B cell (primary cell): ENCODE results near the gene CNGA3. TPM values are rescaled to one million over a fixed set of nuclear protein-coding genes. Genes with fewer than 3 reads are reported as not detected.

Experiments
- ATAC-seq: fragments of 200-7000 bp; cut with Tn5 transposase; one replicate; pipeline ENCODE4 v1.10.0; 2021; ENCODE audit warnings: low read depth, mild to moderate bottlenecking, moderate number of reproducible peaks, moderate library complexity
- CTCF ChIA-PET: fragments of 350-600 bp; sonication (Branson Sonifier 250); formaldehyde crosslinking; loops from one replicate; lab custom pipeline; 2021; ENCODE audit warnings: antibody characterized with exemption, inconsistent platforms; lab: Charles Lee
- POLR2A ChIA-PET: fragments of 350-600 bp; sonication (Branson Sonifier 250); formaldehyde crosslinking; loops from one replicate; lab custom pipeline; 2021; ENCODE audit warnings: antibody characterized with exemption; lab: Charles Lee
- DNase-seq: peaks from one replicate; pipeline ENCODE4 v3.0.0; 2013
- H2AFZ ChIP-seq: 2 replicates; pipeline ENCODE4 v1.6.1; 2012; ENCODE audit warnings: mild to moderate bottlenecking, low read depth, low read length; ENCODE audit not compliant: insufficient read depth, poor library complexity, severe bottlenecking
- H3K27ac ChIP-seq, 2 donors: 1 replicate in 1 of 2; 2 replicates in 1 of 2; pipeline ENCODE4 v1.5.1; 2012 to 2013; ENCODE audit warnings: low read length in 2 of 2, mild to moderate bottlenecking in 2 of 2, moderate library complexity in 1 of 2
- H3K27me3 ChIP-seq, 4 experiments: fragments of 200-600 bp in 1 of 4; sonication (generic) in 1 of 4; replicated peaks in 1 of 4; 1 replicate in 2 of 4; 2 replicates in 2 of 4; pipeline versions ENCODE4 v1.6.1 to v1.7.0; 2013 to 2016; ENCODE audit warnings: low read length in 3 of 4, mild to moderate bottlenecking in 2 of 4, mixed read lengths in 1 of 4, moderate library complexity in 1 of 4; ENCODE audit not compliant: insufficient read depth in 4 of 4, control insufficient read depth in 3 of 4; ENCODE audit errors: control extremely low read depth in 1 of 4
- H3K36me3 ChIP-seq, 2 experiments: replicated peaks in 1 of 2; 1 replicate in 1 of 2; 2 replicates in 1 of 2; pipeline versions ENCODE4 v1.6.1 to v1.7.1; 2013; ENCODE audit warnings: low read length in 1 of 2; ENCODE audit not compliant: insufficient read depth in 2 of 2, control insufficient read depth in 1 of 2; ENCODE audit errors: control extremely low read depth in 1 of 2, extremely low read depth in 1 of 2
- H3K4me1 ChIP-seq, 2 donors: fragments of 200-600 bp in 1 of 2; sonication (generic) in 1 of 2; 1 replicate in 1 of 2; 2 replicates in 1 of 2; pipeline versions ENCODE4 v1.5.1 to v1.6.1; 2013 to 2017; ENCODE audit warnings: low read length in 2 of 2; ENCODE audit not compliant: control insufficient read depth in 2 of 2, insufficient read depth in 2 of 2
- H3K4me2 ChIP-seq: replicated peaks from 2 replicates; pipeline ENCODE3; 2012; ENCODE audit warnings: mild to moderate bottlenecking, low read depth, low read length; ENCODE audit not compliant: poor library complexity, severe bottlenecking
- H3K4me3 ChIP-seq, 5 experiments: fragments of 200-600 bp in 1 of 5; sonication (generic) in 1 of 5; 1 replicate in 3 of 5; 2 replicates in 2 of 5; pipeline versions ENCODE4 v1.5.1 to v1.7.0; 2011 to 2016; ENCODE audit warnings: low read length in 4 of 5, mild to moderate bottlenecking in 4 of 5, low read depth in 2 of 5, control low read depth in 1 of 5, moderate library complexity in 1 of 5; ENCODE audit not compliant: insufficient read depth in 1 of 5; ENCODE audit errors: control extremely low read depth in 1 of 5, extremely low read depth in 1 of 5
- H3K79me2 ChIP-seq: fragments of 200-600 bp; sonication (generic); one replicate; pipeline ENCODE4 v1.6.0; 2016; ENCODE audit warnings: low read length; ENCODE audit not compliant: control insufficient read depth, insufficient read depth
- H3K9ac ChIP-seq: fragments of 200-600 bp; sonication (generic); 2 replicates; pipeline ENCODE4 v1.6.1; 2017; ENCODE audit warnings: mild to moderate bottlenecking, low read length, moderate library complexity
- H3K9me3 ChIP-seq, 3 donors: one replicate each; pipeline versions ENCODE4 v1.6.1 to v1.7.1; 2013; ENCODE audit warnings: low read length in 2 of 3; ENCODE audit not compliant: control insufficient read depth in 2 of 3, insufficient read depth in 1 of 3; ENCODE audit errors: control extremely low read depth in 1 of 3
- H4K20me1 ChIP-seq: 2 replicates; pipeline ENCODE4 v1.6.0; 2012; ENCODE audit warnings: mild to moderate bottlenecking, low read length; ENCODE audit not compliant: insufficient read depth, control insufficient read depth, poor library complexity, severe bottlenecking
- H3K27ac Mint-ChIP-seq: one replicate; pipeline ENCODE4 v1.8.0; 2021; ENCODE audit warnings: mixed read lengths
- H3K27me3 Mint-ChIP-seq: one replicate; pipeline ENCODE4 v1.8.0; 2021; ENCODE audit warnings: mixed read lengths
- H3K4me1 Mint-ChIP-seq: one replicate; pipeline ENCODE4 v1.8.0; 2021; ENCODE audit warnings: mixed read lengths
- H3K4me3 Mint-ChIP-seq: one replicate; pipeline ENCODE4 v1.8.0; 2021; ENCODE audit warnings: mixed read lengths
- H3K9me3 Mint-ChIP-seq: one replicate; pipeline ENCODE4 v1.8.0; 2022; ENCODE audit warnings: mixed read lengths; ENCODE audit not compliant: insufficient read depth
- CTCF ChIP-seq: fragments of 200-600 bp; IDR thresholded peaks from one replicate; pipeline ENCODE4 v1.8.0; 2022; ENCODE audit warnings: antibody characterized with exemption, mild to moderate bottlenecking
- EZH2 ChIP-seq: IDR thresholded peaks from 2 replicates; pipeline ENCODE4 v1.6.1; 2012; ENCODE audit warnings: borderline replicate concordance, low read depth, mild to moderate bottlenecking, moderate library complexity, low read length; ENCODE audit not compliant: insufficient read depth, poor library complexity, severe bottlenecking
- WGBS: methylation state at CpG from one replicate; pipeline ENCODE4 v1.1.5; 2013; ENCODE audit warnings: missing lambda C conversion rate; ENCODE audit not compliant: insufficient coverage; 5-methylcytosine and 5-hydroxymethylcytosine counted together
- intact Hi-C: fragments of 100-400 bp; cut with micrococcal nuclease; formaldehyde crosslinking; loops from one replicate; pipeline ENCODE4 v1.10.0; 2022
- polyA plus RNA-seq: library from polyadenylated mRNA; depleted of rRNA; stranded (reverse); fragments of >200 nt; gene quantifications from 2 replicates; pipeline ENCODE4 v1.2.3, GENCODE V29; 2012
- total RNA-seq, 2 donors: library from RNA; stranded (reverse); fragments of 120-200 nt in 1 of 2; gene quantifications; 1 replicate in 1 of 2; 2 replicates in 1 of 2; pipeline versions ENCODE4 v1.2.3 to v1.2.4, GENCODE V29; 2013 to 2022

CNGA3 gene
- total and polyA plus RNA-seq, 2 donors (not counting 1 experiment from before 2014, with no cell fraction given) = not detected

- DNase-seq = no peak
- H3K9me3 Mint-ChIP-seq = no peaks in the 10 kb centered on the region
- POLR2A ChIA-PET = no interaction called here
- intact Hi-C loops = no loop called here
- ATAC-seq = no peak
- Histone ChIP-seq H3K79me2 (no peaks in the 10 kb centered on the region), H3K9me3 (no peaks in the 10 kb centered on the region), H3K9ac (no peak overlapping the region), H3K4me2 (no peak overlapping the region), H3K36me3 (no peaks in the 10 kb centered on the region), H3K4me3 (no peak overlapping the region), H3K4me1 (no peaks in the 10 kb centered on the region), H2AFZ (no peak overlapping the region), H3K27ac (no peak overlapping the region), H4K20me1 (no peaks in the 10 kb centered on the region), H3K27me3 (peaks cover 0 to 14% (median 8%) of the 10 kb centered on the region in 4 experiments)
- no peak overlapping the region for H3K4me3 Mint-ChIP-seq
- no peak overlapping the region for H3K27ac Mint-ChIP-seq
- CTCF ChIA-PET = interaction anchor here (1.0 kb wide), 1 partner anchor 15 kb away, joined by 3 read pairs; no protein-coding TSS in a partner anchor
- WGBS = 94% methylated on average over 23 of the region's 23 CpGs
- TF ChIP-seq CTCF (no peak), EZH2 (no peak)
- H3K4me1 Mint-ChIP-seq = no peaks in the 10 kb centered on the region
- H3K27me3 Mint-ChIP-seq = peaks cover 44% of the 10 kb centered on the region
Observed at GRCh38 chr2:98396745-98397355, 50.6 kb downstream of the CNGA3 start.

- ATAC-seq (no peak), DNase-seq (no peak)
- Histone ChIP-seq H3K9me3 (no peaks in the 10 kb centered on the region), H3K4me3 (no peak overlapping the region), H3K79me2 (no peaks in the 10 kb centered on the region), H4K20me1 (no peaks in the 10 kb centered on the region), H3K27ac (no peak overlapping the region), H3K27me3 (peaks cover 0 to 17% (median 8%) of the 10 kb centered on the region in 4 experiments), H3K4me2 (no peak overlapping the region), H3K9ac (no peak overlapping the region), H3K4me1 (no peaks in the 10 kb centered on the region), H3K36me3 (no peaks in the 10 kb centered on the region), H2AFZ (no peak overlapping the region)
- H3K4me3 Mint-ChIP-seq = no peak overlapping the region
- 100% methylated on average over 1 of the region's 4 CpGs for WGBS
- peaks cover 61% of the 10 kb centered on the region for H3K27me3 Mint-ChIP-seq
- TF ChIP-seq EZH2 (no peak), CTCF (no peak)
- intact Hi-C loops = no loop called here
- H3K9me3 Mint-ChIP-seq = no peaks in the 10 kb centered on the region
- no peaks in the 10 kb centered on the region for H3K4me1 Mint-ChIP-seq
- POLR2A ChIA-PET = no interaction called here
- H3K27ac Mint-ChIP-seq = no peak overlapping the region
- CTCF ChIA-PET = no interaction called here
Observed at GRCh38 chr2:98399140-98399539, 52.9 kb downstream of the CNGA3 start.
